Body of pancreas (tissue), 4 donors: ENCODE measurements around the gene ACSL1. TPM values are rescaled to one million over a fixed set of nuclear protein-coding genes. Genes with fewer than 3 reads are reported as not detected.

Experiments
- ATAC-seq: fragments of 150-250 bp; one replicate; pipeline ENCODE4 v1.9.1; 2016
- DNase-seq, 4 donors: peaks; one replicate each; pipeline ENCODE4 v3.0.0-alpha.2; 2019
- H3K27ac ChIP-seq, 4 donors: fragments of 200-600 bp; sonication (generic); 1 replicate in 3 of 4; 2 replicates in 1 of 4; pipeline versions ENCODE4 v1.5.1 to v1.6.1; 2016 to 2019; ENCODE audit warnings: mild to moderate bottlenecking in 1 of 4, mixed read lengths in 1 of 4, moderate library complexity in 1 of 4
- H3K27me3 ChIP-seq, 2 donors: fragments of 200-600 bp; sonication (generic); one replicate each; pipeline ENCODE4 v1.6.0; 2016; ENCODE audit warnings: mild to moderate bottlenecking in 1 of 2
- H3K36me3 ChIP-seq, 2 donors: fragments of 200-600 bp; sonication (generic); replicated peaks in 1 of 2; 2 replicates each; pipeline ENCODE4 v1.5.1; 2016; ENCODE audit warnings: low read depth in 2 of 2; ENCODE audit not compliant: insufficient read depth in 1 of 2
- H3K4me1 ChIP-seq: fragments of 200-600 bp; sonication (generic); one replicate; pipeline ENCODE4 v1.6.0; 2016
- H3K4me3 ChIP-seq, 2 donors: fragments of 200-600 bp; sonication (generic); 1 replicate in 1 of 2; 2 replicates in 1 of 2; pipeline ENCODE4 v1.5.1; 2016 to 2019
- H3K9me3 ChIP-seq, 3 donors: fragments of 200-600 bp; sonication (generic); 1 replicate in 2 of 3; 2 replicates in 1 of 3; pipeline ENCODE4 v1.5.1; 2016
- CTCF ChIP-seq, 7 experiments: fragments of 450-650 bp in 4 of 7; fragments of 200-600 bp in 3 of 7; sonication (generic) in 3 of 7; IDR thresholded peaks; one replicate each; pipeline ENCODE4 v1.5.1; 2016 to 2019; ENCODE audit warnings: antibody characterized with exemption in 7 of 7
- POLR2A ChIP-seq, 3 donors: fragments of 450-650 bp; IDR thresholded peaks; one replicate each; pipeline ENCODE4 v1.6.1; 2016; ENCODE audit warnings: antibody characterized with exemption in 3 of 3, mild to moderate bottlenecking in 2 of 3
- WGBS, 2 donors: methylation state at CpG; one replicate each; pipeline ENCODE4 v1.1.5; 2017; 5-methylcytosine and 5-hydroxymethylcytosine counted together
- intact Hi-C: fragments of 100-400 bp; cut with DNase I; formaldehyde crosslinking; loops from one replicate; pipeline ENCODE4 v1.15.1; 2023
- total RNA-seq, 2 donors: library from RNA; depleted of rRNA; stranded (reverse); fragments of >200 nt; gene quantifications; one replicate each; pipeline ENCODE4 v1.1.0, GENCODE V29; 2016

Gene ACSL1
- total RNA-seq, 2 donors from 2014 or later = 36.6 to 193 TPM

- TF ChIP-seq POLR2A (IDR thresholded peaks at IDR 0.05) = no peak
- TF ChIP-seq CTCF (IDR thresholded peaks at IDR 0.05) = no peak
- no peaks in the 10 kb centered on the region for H3K36me3 ChIP-seq
- H3K9me3 ChIP-seq = no peaks in the 10 kb centered on the region
- H3K4me3 ChIP-seq = no peak overlapping the region
- whole genome bisulfite sequencing, 2 donors = 79 to 81% methylated on average over 8 of the region's 8 CpGs
- no peaks in the 10 kb centered on the region for H3K4me1 ChIP-seq
- DNase-seq (no peak), ATAC-seq (no peak)
- intact Hi-C loops = no loop called here
- H3K27ac ChIP-seq = no peak overlapping the region
- H3K27me3 ChIP-seq = no peaks in the 10 kb centered on the region
These were observed 47.4 kb downstream of the ACSL1 start for GRCh38 chr4:184778325-184778724.

- no peak for TF ChIP-seq CTCF (IDR thresholded peaks at IDR 0.05)
- no peak for TF ChIP-seq POLR2A (IDR thresholded peaks at IDR 0.05)
- Histone ChIP-seq H3K9me3 (no peaks in the 10 kb centered on the region), H3K4me3 (no peak overlapping the region), H3K4me1 (no peaks in the 10 kb centered on the region), H3K36me3 (no peaks in the 10 kb centered on the region), H3K27me3 (no peaks in the 10 kb centered on the region), H3K27ac (no peak overlapping the region)
- ATAC-seq = no peak
- intact Hi-C loops = no loop called here
- no peak for DNase-seq
- WGBS, 2 donors = 68 to 69% methylated on average over 5 of the region's 5 CpGs
These were observed 48.9 kb downstream of the ACSL1 start for GRCh38 chr4:184776821-184777220.

- ATAC-seq (no peak), DNase-seq (no peak)
- Histone ChIP-seq H3K27me3 (no peaks in the 10 kb centered on the region), H3K27ac (no peak overlapping the region), H3K4me3 (no peak overlapping the region), H3K9me3 (no peaks in the 10 kb centered on the region), H3K36me3 (no peaks in the 10 kb centered on the region), H3K4me1 (no peaks in the 10 kb centered on the region)
- intact Hi-C loops = no loop called here
- TF ChIP-seq CTCF (IDR thresholded peaks at IDR 0.05) (no peak), POLR2A (IDR thresholded peaks at IDR 0.05) (no peak)
- WGBS, 2 donors = 78 to 86% methylated on average over 13 of the region's 13 CpGs
These were observed 49.8 kb downstream of the ACSL1 start for GRCh38 chr4:184775854-184776555.

GRCh38 chr4:184774152-184774551 lies 51.6 kb downstream of the ACSL1 start:
- 87 to 91% methylated on average over 7 of the region's 7 CpGs for WGBS, 2 donors
- H3K4me3 ChIP-seq = no peak overlapping the region
- no peaks in the 10 kb centered on the region for H3K4me1 ChIP-seq
- DNase-seq (no peak), ATAC-seq (no peak)
- H3K36me3 ChIP-seq = no peaks in the 10 kb centered on the region
- H3K9me3 ChIP-seq = no peaks in the 10 kb centered on the region
- H3K27ac ChIP-seq = no peak overlapping the region
- H3K27me3 ChIP-seq = no peaks in the 10 kb centered on the region
- TF ChIP-seq POLR2A (IDR thresholded peaks at IDR 0.05) = no peak
- TF ChIP-seq CTCF (IDR thresholded peaks at IDR 0.05) = no peak
- intact Hi-C loops = no loop called here

GRCh38 chr4:184771416-184771815 lies 54.4 kb downstream of the ACSL1 start:
- Histone ChIP-seq H3K36me3 (peaks cover 0 to 5% of the 10 kb centered on the region in 2 donors), H3K4me1 (no peaks in the 10 kb centered on the region), H3K27ac (no peak overlapping the region), H3K4me3 (no peak overlapping the region), H3K27me3 (no peaks in the 10 kb centered on the region), H3K9me3 (no peaks in the 10 kb centered on the region)
- ATAC-seq (no peak), DNase-seq (no peak)
- 94 to 100% methylated on average over 1 of the region's 1 CpG for WGBS, 2 donors
- no peak for TF ChIP-seq POLR2A (IDR thresholded peaks at IDR 0.05)
- TF ChIP-seq CTCF (IDR thresholded peaks at IDR 0.05) = no peak
- intact Hi-C loops = no loop called here
